D341Med (cell line): ENCODE results near the gene CNNM2.
"Not testable (repeated sequence)": the region's sequence is repeated elsewhere in the genome, so short reads cannot be mapped to it uniquely, and the experiment has no call there.

Source experiments
- DNase-seq: peaks from one replicate; pipeline ENCODE4 v3.0.0; 2012; ENCODE audit warnings: low spot score

Gene CNNM2

GRCh38 chr10:102967123-102967522, 49.0 kb downstream of the CNNM2 start:
- DNase-seq: no peak

- DNase-seq: no peak
Observed at GRCh38 chr10:102970562-102971340, 52.7 kb downstream of the CNNM2 start.

GRCh38 chr10:102975483-102976379, 57.6 kb downstream of the CNNM2 start:
- DNase-seq: no peak

GRCh38 chr10:102976380-102976726, 58.3 kb downstream of the CNNM2 start:
- not testable (repeated sequence) for DNase-seq

GRCh38 chr10:102982296-102982695, 64.2 kb downstream of the CNNM2 start:
- no peak for DNase-seq

GRCh38 chr10:102984086-102984485, 66.0 kb downstream of the CNNM2 start:
- DNase-seq: no peak

- DNase-seq: no peak
Observed at GRCh38 chr10:102985811-102986210, 67.7 kb downstream of the CNNM2 start.

- no peak for DNase-seq
Observed at GRCh38 chr10:102988404-102989314, 70.6 kb downstream of the CNNM2 start.

GRCh38 chr10:102994531-102995295, 76.6 kb downstream of the CNNM2 start:
- DNase-seq: no peak

- no peak for DNase-seq
Observed at GRCh38 chr10:102996876-102997275, 78.8 kb downstream of the CNNM2 start.

GRCh38 chr10:102997998-102998397, 79.9 kb downstream of the CNNM2 start:
- no peak for DNase-seq

GRCh38 chr10:102998399-102998907, 80.4 kb downstream of the CNNM2 start:
- DNase-seq: no peak

- DNase-seq: not testable (repeated sequence)
Observed at GRCh38 chr10:103000050-103000449, 82.0 kb downstream of the CNNM2 start.

- no peak for DNase-seq
Observed at GRCh38 chr10:103007017-103007416, 88.9 kb downstream of the CNNM2 start.

GRCh38 chr10:103013416-103013815, 95.3 kb downstream of the CNNM2 start:
- no peak for DNase-seq

- no peak for DNase-seq
Observed at GRCh38 chr10:103019425-103019824, 101.3 kb downstream of the CNNM2 start.

- DNase-seq: no peak
Observed at GRCh38 chr10:103021150-103021899, 103.2 kb downstream of the CNNM2 start.

- no peak for DNase-seq
Observed at GRCh38 chr10:103021900-103022293, 103.8 kb downstream of the CNNM2 start.

GRCh38 chr10:103025696-103026095, 107.6 kb downstream of the CNNM2 start:
- DNase-seq: no peak

GRCh38 chr10:103038570-103038969, 120.5 kb downstream of the CNNM2 start:
- no peak for DNase-seq
